DMS 273 (cell line): ENCODE measurements around the gene OR13J1.
"Not testable (repeated sequence)": the region's sequence is repeated elsewhere in the genome, so short reads cannot be mapped to it uniquely, and the experiment has no call there.

Experiments used
- DNase-seq: peaks from one replicate; lab custom pipeline; 2025; ENCODE audit not compliant: unreplicated experiment; lab: John Stamatoyannopoulos, UW

Gene OR13J1

GRCh38 chr9:35905051-35905781, 35.0 kb upstream of the OR13J1 start:
- DNase-seq, result peak; percentile 54

- DNase-seq, result peak; percentile 69
Measured at GRCh38 chr9:35904338-35904737, 34.1 kb upstream of the OR13J1 start.

DNA sequence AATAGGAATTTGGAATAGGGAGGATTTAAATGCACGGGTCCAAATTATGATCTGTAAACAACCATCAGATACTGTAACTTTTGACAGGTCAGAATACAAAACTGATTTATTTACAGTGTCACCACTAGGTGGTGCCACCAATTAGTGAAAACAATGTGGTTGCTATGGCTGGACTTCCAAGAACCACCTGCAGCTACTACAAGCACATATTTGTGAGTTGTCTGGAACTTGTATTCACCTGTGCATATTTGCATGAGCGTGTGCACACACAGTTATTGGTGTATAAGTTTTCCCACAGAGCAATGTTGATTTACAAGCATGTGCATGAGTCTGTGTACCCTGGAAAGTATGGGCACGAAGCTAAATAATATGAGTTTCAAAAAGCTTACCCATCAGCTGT, 32.8 kb upstream of the OR13J1 start:
- peak; percentile 74 for DNase-seq

DNA sequence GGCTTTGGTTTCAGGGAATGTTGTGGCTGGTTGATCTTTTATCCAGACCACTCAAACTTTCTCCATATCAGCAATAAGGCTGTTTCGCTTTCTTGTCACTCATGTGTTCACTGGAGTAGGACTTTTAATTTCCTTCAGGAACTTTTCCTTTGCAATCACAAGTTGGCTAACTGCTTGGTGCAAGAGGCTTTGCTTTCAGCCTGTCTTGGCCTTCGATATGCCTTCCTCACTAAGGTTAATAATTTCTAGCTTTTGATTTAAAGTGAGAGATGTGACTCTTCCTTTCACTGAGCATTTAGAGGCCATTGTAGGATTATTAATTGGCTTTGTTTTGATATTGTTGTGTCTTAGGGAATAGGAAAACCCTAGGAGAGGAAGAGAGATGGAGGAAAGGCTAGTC, 28.8 kb upstream of the OR13J1 start:
- no peak for DNase-seq

DNA sequence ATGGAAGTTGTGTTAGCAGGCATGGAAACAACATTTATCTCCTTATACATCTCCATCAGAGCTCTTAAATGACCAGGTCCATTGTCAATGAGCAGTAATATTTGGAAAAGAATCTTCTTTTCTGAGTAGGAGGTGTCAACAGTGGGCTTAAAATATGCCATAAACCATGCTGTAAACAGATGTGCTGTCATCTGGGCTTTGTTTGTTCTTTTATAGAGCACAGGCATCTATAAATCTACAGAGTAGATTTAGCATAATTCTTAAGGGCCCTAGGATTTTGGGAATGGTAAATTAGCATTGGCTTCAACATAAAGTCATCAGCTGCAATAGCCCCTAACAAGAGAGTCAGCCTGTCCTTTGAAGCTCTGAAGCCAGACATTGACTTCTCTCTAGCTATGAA, 28.1 kb upstream of the OR13J1 start:
- DNase-seq, result no peak

- not testable (repeated sequence) for DNase-seq
Measured at GRCh38 chr9:35897376-35898099, 27.3 kb upstream of the OR13J1 start.

GRCh38 chr9:35896570-35896969, 26.4 kb upstream of the OR13J1 start:
- DNase-seq, result no peak

DNA sequence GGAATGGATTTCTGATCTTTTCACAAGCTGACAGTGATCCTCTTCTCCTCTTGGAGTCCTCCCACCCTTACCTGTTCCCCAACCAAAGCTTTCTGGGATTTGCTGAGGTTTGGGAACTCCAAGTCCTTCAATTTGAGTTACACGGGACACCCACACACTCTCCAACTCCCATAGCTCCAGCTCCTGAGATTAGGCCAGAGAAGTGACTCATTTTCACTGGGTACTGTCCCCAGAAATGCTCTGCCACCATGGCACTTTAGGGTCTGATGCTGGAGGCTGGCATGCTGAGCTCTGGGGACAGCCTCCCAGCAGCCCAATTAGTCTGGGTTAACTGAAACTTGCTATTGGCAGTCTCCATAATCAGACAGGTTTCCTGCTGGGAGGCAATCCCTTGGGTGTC, 21.9 kb upstream of the OR13J1 start:
- no peak for DNase-seq

- DNase-seq, result no peak
Measured at GRCh38 chr9:35891646-35892045, 21.4 kb upstream of the OR13J1 start.

GRCh38 chr9:35884908-35885307, 14.7 kb upstream of the OR13J1 start:
- DNase-seq, result not testable (repeated sequence)

GRCh38 chr9:35882996-35883395, 12.8 kb upstream of the OR13J1 start:
- DNase-seq, result no peak

- peak; percentile 88 for DNase-seq
Measured at GRCh38 chr9:35882263-35882848, 12.2 kb upstream of the OR13J1 start.

GRCh38 chr9:35872505-35872904, 2.3 kb upstream of the OR13J1 start:
- no peak for DNase-seq

DNA sequence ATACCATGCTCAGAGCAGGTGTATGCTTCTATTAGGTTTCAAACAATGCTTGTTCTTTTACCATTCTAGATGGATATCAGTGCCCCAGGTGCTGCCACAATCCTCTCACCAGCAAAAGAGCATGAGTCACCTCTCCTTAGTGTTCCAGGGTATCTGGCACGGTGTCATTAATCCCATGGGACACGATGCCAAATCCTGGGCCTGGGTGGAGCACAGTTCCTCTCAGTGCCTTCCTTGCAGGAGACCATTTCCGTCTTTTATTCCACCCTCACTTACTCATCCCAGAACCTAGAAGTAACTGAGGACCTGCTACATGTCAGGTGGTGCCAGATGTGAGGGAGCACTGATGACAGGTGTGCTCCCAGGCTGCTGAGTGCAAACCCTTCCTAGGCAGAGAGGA, 1.3 kb upstream of the OR13J1 start:
- DNase-seq, result peak; percentile 11

- DNase-seq, result no peak
Measured at GRCh38 chr9:35869621-35870216, 482 bp downstream of the OR13J1 start.

GRCh38 chr9:35868933-35869332, 1.3 kb downstream of the OR13J1 start:
- DNase-seq, result no peak

DNA sequence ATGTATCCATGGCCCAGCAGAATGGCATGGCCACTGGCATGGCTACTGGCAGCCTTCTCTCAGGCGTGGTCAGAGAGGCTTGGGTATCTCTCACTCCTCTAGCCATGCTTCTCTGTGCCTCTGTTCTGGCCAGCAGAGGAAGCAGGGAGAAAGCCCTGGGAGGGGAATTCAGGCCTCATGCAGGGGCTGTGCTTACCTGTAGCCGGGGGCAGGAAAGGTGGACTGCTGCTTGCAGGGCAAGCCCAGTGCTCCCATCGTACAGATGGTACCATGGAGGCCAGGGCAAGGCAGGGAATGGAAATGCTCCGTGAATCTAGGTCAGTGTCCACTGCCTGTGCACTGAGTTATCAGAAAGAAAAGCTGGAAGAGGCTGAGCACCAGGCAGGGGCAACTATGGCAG, 2.7 kb downstream of the OR13J1 start:
- no peak for DNase-seq

DNA sequence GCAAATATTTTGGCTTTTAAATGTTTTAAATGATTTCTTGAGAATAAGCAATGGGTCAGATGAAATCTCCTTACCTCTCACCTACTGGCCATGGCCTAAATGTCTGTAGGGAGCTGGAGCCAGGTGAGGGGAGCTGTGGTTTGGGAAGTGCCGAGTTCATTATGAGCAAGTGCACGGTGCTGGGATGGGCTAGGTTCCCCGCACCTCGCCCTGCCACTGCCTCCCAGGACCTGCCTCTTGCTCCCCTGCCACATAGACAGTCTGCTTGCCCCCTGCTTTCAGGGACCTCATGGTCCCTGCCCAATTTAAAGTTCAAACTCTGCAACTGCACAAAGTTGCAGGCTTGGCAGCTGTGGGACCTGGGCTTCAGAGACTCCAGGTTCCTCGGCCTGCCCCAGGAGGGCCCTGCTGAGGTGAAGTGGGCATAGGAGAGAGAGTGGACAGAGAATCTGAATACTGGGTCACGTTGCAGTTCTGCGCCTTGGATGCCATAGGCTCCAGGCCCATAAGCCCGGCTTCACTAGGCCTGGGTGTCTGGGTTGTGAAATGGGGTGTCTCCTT, 5.4 kb downstream of the OR13J1 start:
- no peak for DNase-seq

DNA sequence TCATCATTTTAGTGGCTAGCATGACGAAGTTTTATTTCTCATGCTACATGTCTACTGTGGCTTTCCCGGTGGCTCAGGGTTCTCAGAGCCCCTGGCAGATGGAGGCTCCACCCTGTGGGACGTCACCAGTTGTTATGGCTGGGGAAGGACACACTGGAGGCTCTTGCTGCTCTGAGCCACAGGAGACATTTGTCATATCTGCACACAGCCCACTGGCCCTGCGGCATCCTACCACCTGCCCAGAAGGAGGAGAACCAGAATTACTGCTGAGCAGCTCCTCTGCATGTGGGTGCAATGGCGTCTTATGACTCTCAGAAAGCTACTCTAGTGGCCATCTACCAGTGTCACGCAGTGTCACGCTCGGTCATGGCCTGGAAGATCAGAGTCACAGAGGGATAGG, 6.6 kb downstream of the OR13J1 start:
- no peak for DNase-seq

DNA sequence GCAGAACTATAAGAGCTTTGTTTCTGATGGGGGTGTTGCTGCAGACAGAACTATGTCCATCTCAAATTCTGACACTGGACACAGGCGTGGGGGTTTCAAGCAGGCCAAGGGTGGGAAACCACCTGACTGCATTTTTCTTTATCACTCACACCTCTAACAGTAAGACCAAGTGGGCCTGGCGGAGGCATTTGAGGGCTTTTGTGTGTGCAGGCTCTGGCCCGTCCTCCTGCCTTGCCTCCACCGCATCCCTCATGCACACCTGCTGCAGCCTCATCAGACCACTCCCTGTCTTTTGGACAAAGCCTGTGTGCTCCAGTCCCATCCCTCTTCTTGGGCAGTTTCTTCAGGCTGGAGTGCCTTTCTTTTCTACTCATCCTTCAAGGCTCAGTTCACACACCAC, 7.9 kb downstream of the OR13J1 start:
- DNase-seq, result no peak

DNA sequence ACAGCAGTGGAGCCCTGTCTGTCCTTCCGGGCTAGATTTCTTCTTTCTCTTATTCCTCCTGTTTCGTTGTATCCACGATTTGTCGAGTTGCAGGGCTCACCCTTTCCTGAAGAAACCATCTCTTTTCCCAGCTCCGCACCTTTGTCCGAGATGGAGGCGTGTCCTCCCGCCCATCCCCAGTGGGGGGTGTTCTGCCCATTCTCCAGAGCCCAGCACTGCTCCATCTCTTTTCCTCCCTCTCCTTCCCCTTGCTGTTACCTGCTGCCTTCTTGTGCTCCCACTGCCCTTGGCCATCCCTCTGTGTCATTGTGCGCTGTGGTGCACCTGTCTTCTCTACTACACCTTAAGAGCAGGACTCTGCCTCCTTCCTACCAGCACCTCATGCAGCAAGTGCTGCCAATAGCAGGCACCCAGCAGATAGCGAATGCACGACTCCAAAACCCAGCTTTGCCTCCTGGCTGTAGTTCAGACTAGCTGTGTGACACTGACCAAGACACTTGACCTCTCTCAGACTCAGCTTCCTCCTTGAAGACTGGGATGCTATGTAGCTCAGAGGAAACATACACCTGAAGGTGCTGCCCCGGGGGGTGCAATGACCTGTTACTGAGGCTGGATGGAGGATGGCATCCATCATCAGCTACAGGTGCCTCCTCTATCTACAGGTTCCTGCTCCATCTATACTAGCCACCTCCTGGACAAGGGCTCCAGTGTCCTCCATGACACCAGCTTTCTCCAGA, 8.9 kb downstream of the OR13J1 start:
- no peak for DNase-seq
